Parathyroid adenoma (tissue), 2 donors: ENCODE results near the gene EFNA5.

Experiments used
- H2AFZ ChIP-seq: fragments of 300-600 bp; sonication (generic); one replicate; pipeline ENCODE4 v1.7.0; 2017; ENCODE audit warnings: antibody characterized with exemption, mild to moderate bottlenecking
- H3K27ac ChIP-seq: fragments of 300-600 bp; sonication (generic); one replicate; pipeline ENCODE4 v1.7.0; 2017
- H3K27me3 ChIP-seq: fragments of 300-600 bp; sonication (generic); one replicate; pipeline ENCODE4 v1.7.0; 2017; ENCODE audit warnings: low read length; ENCODE audit not compliant: control insufficient read depth, insufficient read depth
- H3K36me3 ChIP-seq: fragments of 300-600 bp; sonication (generic); one replicate; pipeline ENCODE4 v1.7.0; 2017; ENCODE audit warnings: low read length; ENCODE audit not compliant: control insufficient read depth, insufficient read depth
- H3K4me1 ChIP-seq: fragments of 300-600 bp; sonication (generic); one replicate; pipeline ENCODE4 v1.7.0; 2017; ENCODE audit warnings: control low read depth
- H3K4me2 ChIP-seq: fragments of 300-600 bp; sonication (generic); one replicate; pipeline ENCODE4 v1.7.0; 2017; ENCODE audit warnings: low read length
- H3K4me3 ChIP-seq: fragments of 300-600 bp; sonication (generic); one replicate; pipeline ENCODE4 v1.7.0; 2017; ENCODE audit warnings: low read depth, low read length
- H3K79me2 ChIP-seq: fragments of 300-600 bp; sonication (generic); one replicate; pipeline ENCODE4 v1.7.0; 2017; ENCODE audit warnings: control low read depth
- H3K9ac ChIP-seq: fragments of 300-600 bp; sonication (generic); one replicate; pipeline ENCODE4 v1.7.0; 2017; ENCODE audit warnings: mild to moderate bottlenecking
- H3K9me3 ChIP-seq: fragments of 300-600 bp; sonication (generic); one replicate; pipeline ENCODE4 v1.7.0; 2017; ENCODE audit warnings: low read length; ENCODE audit not compliant: control insufficient read depth
- TF ChIP-seq, protein P1 (sequence below): fragments of 300-600 bp; sonication (generic); IDR thresholded peaks from one replicate; pipeline ENCODE4 v1.7.0; 2017; ENCODE audit warnings: antibody characterized with exemption, mild to moderate bottlenecking
- donor health status: primary hyperparathyroidism.

Gene EFNA5

DNA sequence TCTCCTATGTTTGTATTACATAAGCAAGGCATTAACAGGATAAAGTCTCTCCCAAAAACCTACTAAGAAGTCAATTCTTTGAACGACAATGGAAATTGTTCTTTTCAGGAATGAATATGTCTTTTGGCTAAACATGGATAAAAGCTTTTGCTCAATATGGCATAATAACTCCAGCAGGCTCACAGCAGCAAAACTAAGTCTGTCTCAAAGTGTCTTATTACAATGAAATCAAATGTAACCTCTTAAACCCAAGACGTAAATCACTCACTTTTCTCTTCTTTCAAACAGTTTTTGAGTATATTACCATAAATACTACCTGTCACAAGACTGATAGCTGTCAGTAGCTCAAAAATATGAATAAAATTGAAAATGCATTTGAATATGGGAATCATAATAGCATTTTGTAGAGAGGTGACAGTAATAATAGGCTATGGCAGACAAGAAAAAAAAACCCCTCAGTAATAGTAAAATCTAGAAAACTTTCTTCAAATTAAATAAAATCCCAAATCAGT lies 41.7 kb upstream of the EFNA5 start:
- Histone ChIP-seq H3K27me3 (no peaks in the 10 kb centered on the region), H3K4me1 (no peaks in the 10 kb centered on the region), H3K4me3 (no peak overlapping the region), H3K9me3 (no peaks in the 10 kb centered on the region), H3K79me2 (no peaks in the 10 kb centered on the region), H3K9ac (no peak overlapping the region), H3K4me2 (no peak overlapping the region), H3K27ac (no peak overlapping the region), H3K36me3 (no peaks in the 10 kb centered on the region), H2AFZ (no peak overlapping the region)
- TF ChIP-seq, protein P1, sequence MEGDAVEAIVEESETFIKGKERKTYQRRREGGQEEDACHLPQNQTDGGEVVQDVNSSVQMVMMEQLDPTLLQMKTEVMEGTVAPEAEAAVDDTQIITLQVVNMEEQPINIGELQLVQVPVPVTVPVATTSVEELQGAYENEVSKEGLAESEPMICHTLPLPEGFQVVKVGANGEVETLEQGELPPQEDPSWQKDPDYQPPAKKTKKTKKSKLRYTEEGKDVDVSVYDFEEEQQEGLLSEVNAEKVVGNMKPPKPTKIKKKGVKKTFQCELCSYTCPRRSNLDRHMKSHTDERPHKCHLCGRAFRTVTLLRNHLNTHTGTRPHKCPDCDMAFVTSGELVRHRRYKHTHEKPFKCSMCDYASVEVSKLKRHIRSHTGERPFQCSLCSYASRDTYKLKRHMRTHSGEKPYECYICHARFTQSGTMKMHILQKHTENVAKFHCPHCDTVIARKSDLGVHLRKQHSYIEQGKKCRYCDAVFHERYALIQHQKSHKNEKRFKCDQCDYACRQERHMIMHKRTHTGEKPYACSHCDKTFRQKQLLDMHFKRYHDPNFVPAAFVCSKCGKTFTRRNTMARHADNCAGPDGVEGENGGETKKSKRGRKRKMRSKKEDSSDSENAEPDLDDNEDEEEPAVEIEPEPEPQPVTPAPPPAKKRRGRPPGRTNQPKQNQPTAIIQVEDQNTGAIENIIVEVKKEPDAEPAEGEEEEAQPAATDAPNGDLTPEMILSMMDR = no peak

DNA sequence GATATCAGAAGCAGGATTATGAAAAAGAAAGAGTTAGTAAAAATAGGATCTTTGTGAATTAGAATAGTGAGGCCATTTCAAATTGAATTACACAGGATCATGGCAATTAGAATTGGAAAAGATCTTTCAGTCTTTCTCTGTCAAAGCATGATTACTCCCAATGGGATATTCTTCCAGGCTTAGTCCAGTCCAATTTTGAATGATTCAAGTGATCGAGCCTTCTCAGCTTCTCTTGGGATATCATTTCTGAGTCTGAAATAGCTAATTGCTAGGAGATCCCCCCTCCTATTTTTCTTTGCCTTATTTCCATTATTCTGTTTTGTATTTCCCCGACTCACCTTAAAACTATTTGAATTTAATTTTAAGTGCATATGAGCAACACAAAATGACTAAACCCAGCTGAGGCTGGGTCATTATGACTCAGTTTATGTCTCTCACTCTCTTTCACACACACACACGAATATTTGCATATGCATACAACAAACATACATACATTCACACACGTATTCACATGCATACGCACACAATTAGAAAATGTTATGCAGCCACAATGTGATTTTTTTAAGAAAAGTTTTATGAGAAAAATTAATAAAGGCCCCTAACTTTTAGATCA lies 34.8 kb upstream of the EFNA5 start:
- Histone ChIP-seq H3K4me1 (no peaks in the 10 kb centered on the region), H3K36me3 (no peaks in the 10 kb centered on the region), H3K9ac (no peak overlapping the region), H3K4me3 (no peak overlapping the region), H3K9me3 (no peaks in the 10 kb centered on the region), H3K4me2 (no peak overlapping the region), H3K27me3 (no peaks in the 10 kb centered on the region), H2AFZ (no peak overlapping the region), H3K27ac (no peak overlapping the region), H3K79me2 (no peaks in the 10 kb centered on the region)
- TF ChIP-seq, protein P1 = no peak

DNA sequence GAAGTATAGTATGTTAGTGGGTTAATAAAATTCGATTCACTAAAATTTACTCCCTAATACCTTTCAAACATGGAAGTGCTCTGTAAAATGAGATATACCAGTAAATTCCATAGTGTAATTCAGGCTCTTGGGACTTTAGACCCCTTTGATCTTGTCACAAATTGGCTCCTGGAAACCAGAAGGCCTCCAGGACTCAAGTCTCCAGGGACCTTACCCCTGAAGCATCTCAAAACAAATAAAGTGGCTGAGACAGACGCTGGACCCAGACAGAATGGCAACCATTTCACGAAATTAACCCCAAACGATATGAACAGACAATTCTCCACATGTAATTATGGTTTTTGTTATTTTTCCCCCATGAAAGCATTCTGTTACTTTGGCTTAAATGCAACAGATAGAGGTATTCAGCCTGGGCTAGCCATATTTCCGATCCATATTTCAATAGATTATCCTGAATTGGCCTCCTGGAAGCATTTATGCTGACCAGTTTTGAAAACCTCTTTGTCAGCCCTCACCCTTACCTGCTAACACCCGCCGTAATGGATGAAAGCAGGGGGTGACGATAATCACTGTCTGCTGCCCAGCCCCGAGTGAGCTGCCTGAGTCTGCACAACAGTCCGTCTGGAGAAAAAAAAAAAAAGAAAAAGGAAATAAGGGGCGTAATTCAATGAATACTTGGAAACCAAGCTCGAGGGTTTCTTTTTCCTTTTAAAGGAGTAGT lies 34.1 kb upstream of the EFNA5 start:
- Histone ChIP-seq H3K4me2 (no peak overlapping the region), H3K36me3 (no peaks in the 10 kb centered on the region), H3K27ac (no peak overlapping the region), H3K9ac (no peak overlapping the region), H3K79me2 (no peaks in the 10 kb centered on the region), H3K9me3 (no peaks in the 10 kb centered on the region), H3K4me1 (no peaks in the 10 kb centered on the region), H3K4me3 (no peak overlapping the region), H2AFZ (no peak overlapping the region), H3K27me3 (no peaks in the 10 kb centered on the region)
- TF ChIP-seq, protein P1 = no peak

DNA sequence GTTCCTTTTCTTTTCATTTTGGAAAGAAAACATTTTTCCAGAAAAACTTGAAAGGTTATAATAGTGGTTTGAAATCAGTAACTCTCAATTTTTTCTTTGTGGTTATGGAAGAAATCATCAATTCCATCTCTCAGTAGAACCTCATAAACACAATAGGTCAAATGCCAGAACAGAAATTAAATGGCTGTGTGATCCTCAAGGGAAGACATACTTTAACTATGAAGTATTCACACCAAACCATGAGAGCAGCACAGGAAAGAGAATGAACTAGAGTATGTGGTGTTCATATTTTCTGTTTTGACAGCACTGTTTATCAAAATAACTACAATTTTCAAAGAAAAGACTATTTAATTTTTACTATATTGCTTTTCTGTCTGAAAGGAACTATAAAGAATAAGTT lies 29.7 kb upstream of the EFNA5 start:
- TF ChIP-seq, protein P1 = no peak
- Histone ChIP-seq H3K27me3 (no peaks in the 10 kb centered on the region), H3K79me2 (no peaks in the 10 kb centered on the region), H3K27ac (no peak overlapping the region), H3K9ac (no peak overlapping the region), H3K9me3 (no peaks in the 10 kb centered on the region), H3K4me3 (no peak overlapping the region), H3K4me1 (no peaks in the 10 kb centered on the region), H3K36me3 (no peaks in the 10 kb centered on the region), H2AFZ (peak overlapping the region; percentile 30), H3K4me2 (no peak overlapping the region)

DNA sequence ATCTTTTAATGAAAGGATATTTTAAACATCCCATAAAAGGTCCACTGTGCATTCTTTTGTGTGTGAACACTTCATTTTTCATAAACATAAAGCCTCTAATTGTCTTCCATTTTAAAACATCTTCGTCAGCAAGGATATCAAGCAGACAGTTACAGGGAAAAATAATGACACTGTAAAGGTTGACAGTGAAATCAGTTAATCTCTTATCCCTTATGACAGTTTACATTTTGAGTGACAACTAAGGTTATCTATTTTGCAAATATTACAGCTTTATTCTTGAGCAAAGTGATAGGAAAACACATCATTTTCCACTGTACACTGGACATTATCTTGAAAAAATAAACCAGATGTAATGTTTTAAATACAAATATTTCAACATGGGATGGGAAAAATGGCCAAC lies 28.7 kb upstream of the EFNA5 start:
- Histone ChIP-seq H3K4me3 (no peak overlapping the region), H3K9ac (no peak overlapping the region), H3K27me3 (no peaks in the 10 kb centered on the region), H3K36me3 (no peaks in the 10 kb centered on the region), H2AFZ (no peak overlapping the region), H3K4me1 (no peaks in the 10 kb centered on the region), H3K27ac (no peak overlapping the region), H3K9me3 (no peaks in the 10 kb centered on the region), H3K4me2 (no peak overlapping the region), H3K79me2 (no peaks in the 10 kb centered on the region)
- TF ChIP-seq, protein P1 = no peak
